ENCODE results near the gene ZNF655.
"Not testable (repeated sequence)": the region's sequence is repeated elsewhere in the genome, so short reads cannot be mapped to it uniquely, and the experiment has no call there.

Gene ZNF655

GRCh38 chr7:99558306-99559174 lies at the start of gene ZNF655:
TSS of gene ZNF655 (plus strand) at chr7:99558642. CDS start at chr7:99560560, 1,918 bp downstream.
- peak; percentile 95 for DNase-seq

GRCh38 chr7:99514050-99514449 lies 44.4 kb upstream of the ZNF655 start:
- no peak for DNase-seq

GRCh38 chr7:99521399-99521798 lies 37.0 kb upstream of the ZNF655 start:
- no peak for DNase-seq

- no peak for DNase-seq
Measured at GRCh38 chr7:99525713-99526440, 32.6 kb upstream of the ZNF655 start.

- DNase-seq, result no peak
Measured at GRCh38 chr7:99531354-99531765, 27.1 kb upstream of the ZNF655 start.

GRCh38 chr7:99535667-99536066 lies 22.8 kb upstream of the ZNF655 start:
- no peak for DNase-seq

- no peak for DNase-seq
Measured at GRCh38 chr7:99539213-99539811, 19.1 kb upstream of the ZNF655 start.

- no peak for DNase-seq
Measured at GRCh38 chr7:99540542-99540941, 17.9 kb upstream of the ZNF655 start.

- DNase-seq, result no peak
Measured at GRCh38 chr7:99541212-99541611, 17.2 kb upstream of the ZNF655 start.

GRCh38 chr7:99543081-99543671 lies 15.3 kb upstream of the ZNF655 start:
- DNase-seq, result no peak

GRCh38 chr7:99543916-99544315 lies 14.5 kb upstream of the ZNF655 start:
- DNase-seq, result no peak

GRCh38 chr7:99545308-99545707 lies 13.1 kb upstream of the ZNF655 start:
- DNase-seq, result not testable (repeated sequence)

- DNase-seq, result not testable (repeated sequence)
Measured at GRCh38 chr7:99549545-99549944, 8.9 kb upstream of the ZNF655 start.

- no peak for DNase-seq
Measured at GRCh38 chr7:99551334-99551733, 7.1 kb upstream of the ZNF655 start.

GRCh38 chr7:99551767-99552463 lies 6.5 kb upstream of the ZNF655 start, which contains the start of gene FAM200A:
TSS of gene FAM200A (minus strand) at chr7:99552114. CDS start at chr7:99548407, 3,707 bp downstream.
- peak; percentile 89 for DNase-seq

- DNase-seq, result no peak
Measured at GRCh38 chr7:99553039-99553438, 5.4 kb upstream of the ZNF655 start.

GRCh38 chr7:99554939-99555338 lies 3.5 kb upstream of the ZNF655 start:
- no peak for DNase-seq

GRCh38 chr7:99557196-99557607 lies 1.2 kb upstream of the ZNF655 start:
- no peak for DNase-seq

GRCh38 chr7:99557940-99558305 lies 519 bp upstream of the ZNF655 start:
- DNase-seq, result no peak

GRCh38 chr7:99559175-99559915 lies 903 bp downstream of the ZNF655 start:
- no peak for DNase-seq

- no peak for DNase-seq
Measured at GRCh38 chr7:99560834-99561736, 2.6 kb downstream of the ZNF655 start.
